Prostate gland (tissue), 2 donors: ENCODE measurements around the gene RALA. TPM values are rescaled to one million over a fixed set of nuclear protein-coding genes. Genes with fewer than 3 reads are reported as not detected.
A peak's percentile ranks its signal among the peaks of the same experiment; 100 is the strongest.

ENCODE experiments used
- DNase-seq: peaks from one replicate; pipeline ENCODE4 v3.0.0-alpha.2; 2019; ENCODE audit warnings: low spot score
- H3K27ac ChIP-seq, 2 donors: fragments of 200-600 bp; sonication (generic); 2 replicates each; pipeline ENCODE4 v1.5.1; 2017 to 2019
- H3K27me3 ChIP-seq: fragments of 200-600 bp; sonication (generic); replicated peaks from 2 replicates; pipeline ENCODE4 v1.5.1; 2019; ENCODE audit not compliant: insufficient read depth
- H3K36me3 ChIP-seq, 2 donors: fragments of 200-600 bp; sonication (generic); 1 replicate in 1 of 2; 2 replicates in 1 of 2; pipeline versions ENCODE4 v1.5.1 to v1.8.1; 2017 to 2019
- H3K4me1 ChIP-seq: fragments of 200-600 bp; sonication (generic); replicated peaks from 2 replicates; pipeline ENCODE4 v1.5.1; 2019
- H3K4me3 ChIP-seq, 2 donors: fragments of 200-600 bp; sonication (generic); 2 replicates each; pipeline ENCODE4 v1.5.1; 2017 to 2019
- H3K9me3 ChIP-seq: fragments of 200-600 bp; sonication (generic); 2 replicates; pipeline ENCODE4 v1.5.1; 2017
- POLR2A ChIP-seq: fragments of 450-650 bp; IDR thresholded peaks from one replicate; pipeline ENCODE4 v1.6.1; 2016; ENCODE audit warnings: antibody characterized with exemption, mild to moderate bottlenecking
- POLR2AphosphoS5 ChIP-seq: sonication (generic); formaldehyde crosslinking; IDR thresholded peaks from one replicate; pipeline ENCODE4 v1.6.1; 2017; ENCODE audit warnings: antibody characterized with exemption
- WGBS: methylation state at CpG from one replicate; pipeline ENCODE4 v1.1.5; 2018; 5-methylcytosine and 5-hydroxymethylcytosine counted together
- intact Hi-C: fragments of 100-400 bp; cut with DNase I; formaldehyde crosslinking; loops from one replicate; pipeline ENCODE4 v1.14.2; 2022
- total RNA-seq, 2 donors: library from RNA; depleted of rRNA; stranded (reverse); fragments of >200 nt; gene quantifications; one replicate each; pipeline ENCODE4 v1.1.0, GENCODE V29; 2016
- TF ChIP-seq, protein P1 (sequence below), 4 experiments: fragments of 200-600 bp in 2 of 4; fragments of 450-650 bp in 2 of 4; sonication (generic) in 2 of 4; IDR thresholded peaks; 1 replicate in 3 of 4; 2 replicates in 1 of 4; pipeline ENCODE4 v1.5.1; 2016 to 2019; ENCODE audit warnings: antibody characterized with exemption in 4 of 4, mild to moderate bottlenecking in 2 of 4, moderate library complexity in 2 of 4

RALA gene, protein sequence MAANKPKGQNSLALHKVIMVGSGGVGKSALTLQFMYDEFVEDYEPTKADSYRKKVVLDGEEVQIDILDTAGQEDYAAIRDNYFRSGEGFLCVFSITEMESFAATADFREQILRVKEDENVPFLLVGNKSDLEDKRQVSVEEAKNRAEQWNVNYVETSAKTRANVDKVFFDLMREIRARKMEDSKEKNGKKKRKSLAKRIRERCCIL
- 10 to 100 TPM; 11.9 to 14.7 TPM for total RNA-seq

DNA sequence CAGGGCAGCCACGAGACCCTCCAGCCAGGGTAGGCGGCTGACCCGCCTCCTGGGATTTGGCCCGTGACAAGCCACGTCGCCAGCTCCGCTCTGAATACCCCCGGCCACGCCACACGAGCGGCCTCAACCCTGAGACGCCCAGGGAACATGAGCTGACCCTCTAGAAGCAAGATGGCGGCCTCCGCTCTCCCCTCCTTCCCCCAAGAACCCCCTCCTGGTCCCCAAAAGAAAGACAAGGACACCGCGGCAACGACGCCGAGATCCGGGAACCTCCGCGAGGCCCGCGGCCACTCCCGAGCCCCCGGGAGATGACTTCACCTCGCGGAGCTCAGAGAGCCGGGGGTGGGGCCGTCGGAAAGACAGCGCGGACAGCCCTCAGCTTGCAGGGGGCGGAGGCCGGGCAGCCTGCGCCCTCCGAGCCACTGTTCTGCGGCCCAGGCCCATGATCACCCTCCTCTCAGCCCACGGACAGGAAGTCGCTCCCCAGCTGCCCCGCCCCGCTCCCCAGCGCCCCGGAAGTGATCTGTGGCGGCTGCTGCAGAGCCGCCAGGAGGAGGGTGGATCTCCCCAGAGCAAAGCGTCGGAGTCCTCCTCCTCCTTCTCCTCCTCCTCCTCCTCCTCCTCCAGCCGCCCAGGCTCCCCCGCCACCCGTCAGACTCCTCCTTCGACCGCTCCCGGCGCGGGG is at the start of gene RALA:
Gene RALA (plus strand): TSS at position 526 of the 685 bp plus-strand sequence. CDS start 63,096 bp downstream, outside the sequence.
- H3K4me1 ChIP-seq = no peaks in the 10 kb centered on the region
- DNase-seq = peak; percentile 91
- peak within 1 kb of the TSS; percentile 80 to 92 for H3K27ac ChIP-seq
- intact Hi-C loops = no loop called here
- under 1% methylated on average over 49 of the region's 56 CpGs for WGBS
- H3K4me3 ChIP-seq = peak within 1 kb of the TSS; percentile 92 to 95
- no peaks in the 10 kb centered on the region for H3K9me3 ChIP-seq
- no peaks in the 10 kb centered on the region for H3K36me3 ChIP-seq
- TF ChIP-seq POLR2A (peak; percentile 82), POLR2AphosphoS5 (peak; percentile 89)
- TF ChIP-seq, protein P1, sequence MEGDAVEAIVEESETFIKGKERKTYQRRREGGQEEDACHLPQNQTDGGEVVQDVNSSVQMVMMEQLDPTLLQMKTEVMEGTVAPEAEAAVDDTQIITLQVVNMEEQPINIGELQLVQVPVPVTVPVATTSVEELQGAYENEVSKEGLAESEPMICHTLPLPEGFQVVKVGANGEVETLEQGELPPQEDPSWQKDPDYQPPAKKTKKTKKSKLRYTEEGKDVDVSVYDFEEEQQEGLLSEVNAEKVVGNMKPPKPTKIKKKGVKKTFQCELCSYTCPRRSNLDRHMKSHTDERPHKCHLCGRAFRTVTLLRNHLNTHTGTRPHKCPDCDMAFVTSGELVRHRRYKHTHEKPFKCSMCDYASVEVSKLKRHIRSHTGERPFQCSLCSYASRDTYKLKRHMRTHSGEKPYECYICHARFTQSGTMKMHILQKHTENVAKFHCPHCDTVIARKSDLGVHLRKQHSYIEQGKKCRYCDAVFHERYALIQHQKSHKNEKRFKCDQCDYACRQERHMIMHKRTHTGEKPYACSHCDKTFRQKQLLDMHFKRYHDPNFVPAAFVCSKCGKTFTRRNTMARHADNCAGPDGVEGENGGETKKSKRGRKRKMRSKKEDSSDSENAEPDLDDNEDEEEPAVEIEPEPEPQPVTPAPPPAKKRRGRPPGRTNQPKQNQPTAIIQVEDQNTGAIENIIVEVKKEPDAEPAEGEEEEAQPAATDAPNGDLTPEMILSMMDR (IDR thresholded peaks at IDR 0.05) = peak in 1 of 4 experiments; percentile 15
- H3K27me3 ChIP-seq = no peaks in the 10 kb centered on the region

GRCh38 chr7:39574673-39575349 is 48.6 kb upstream of the RALA start:
- WGBS = 93% methylated on average over 2 of the region's 2 CpGs
- no peak overlapping the region for H3K27ac ChIP-seq

DNA sequence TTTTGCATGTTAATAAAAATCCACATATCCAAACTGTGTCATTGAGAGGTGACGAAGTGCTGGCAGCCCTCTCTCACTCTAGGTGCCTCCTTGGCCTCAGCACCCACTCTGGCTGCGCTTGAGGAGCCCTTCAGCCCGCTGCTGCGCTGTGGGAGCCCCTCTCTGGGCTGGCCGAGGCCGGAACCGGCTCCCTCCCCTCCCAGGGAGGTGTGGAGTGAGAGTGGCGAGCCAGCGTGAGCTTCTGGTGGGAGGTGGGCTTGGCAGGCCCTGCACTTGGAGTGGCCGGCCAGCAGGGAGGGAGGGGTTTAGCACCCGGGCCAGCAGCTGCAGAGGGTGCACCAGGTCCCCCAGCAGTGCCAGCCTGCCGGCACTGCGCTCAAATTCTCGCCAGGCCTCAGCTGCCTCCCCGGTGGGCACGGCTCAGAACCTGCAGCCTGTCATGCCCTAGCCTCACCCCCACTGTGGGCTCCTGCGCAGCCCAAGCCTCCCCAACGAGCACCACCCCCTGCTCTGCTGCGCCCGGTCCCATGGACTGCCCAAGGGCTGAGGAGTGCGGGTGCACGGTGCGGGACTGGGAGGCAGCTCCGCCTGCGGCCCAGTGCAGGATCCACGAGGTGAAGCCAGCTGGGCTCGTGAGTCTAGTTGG is 46.0 kb upstream of the RALA start:
- no peaks in the 10 kb centered on the region for H3K4me1 ChIP-seq
- 93% methylated on average over 26 of the region's 27 CpGs for WGBS

More at GRCh38 chr7:39574673-39575349, 48.6 kb upstream of the RALA start:
- TF ChIP-seq POLR2A = no peak
- H3K4me3 ChIP-seq = no peak overlapping the region
- no peaks in the 10 kb centered on the region for H3K4me1 ChIP-seq
- intact Hi-C loops = no loop called here
- DNase-seq = no peak
- no peaks in the 10 kb centered on the region for H3K36me3 ChIP-seq
- no peaks in the 10 kb centered on the region for H3K27me3 ChIP-seq
- no peaks in the 10 kb centered on the region for H3K9me3 ChIP-seq

GRCh38 chr7:39580149-39580874 is 43.1 kb upstream of the RALA start:
- no peaks in the 10 kb centered on the region for H3K27me3 ChIP-seq
- WGBS = 20% methylated on average over 8 of the region's 8 CpGs
- H3K4me3 ChIP-seq = no peak overlapping the region
- peak; percentile 83 for DNase-seq
- no peak overlapping the region for H3K27ac ChIP-seq
- H3K4me1 ChIP-seq = no peaks in the 10 kb centered on the region
- H3K36me3 ChIP-seq = no peaks in the 10 kb centered on the region
- peak; percentile 71 for TF ChIP-seq POLR2AphosphoS5
- TF ChIP-seq, protein P1 (IDR thresholded peaks at IDR 0.05) = peak; percentile 69 to 87 (median 87)
- no peak for TF ChIP-seq POLR2A
- intact Hi-C loops = no loop called here
- H3K9me3 ChIP-seq = no peaks in the 10 kb centered on the region

More for the DNA sequence above, 46.0 kb upstream of the RALA start:
- no peaks in the 10 kb centered on the region for H3K9me3 ChIP-seq
- H3K36me3 ChIP-seq = no peaks in the 10 kb centered on the region
- H3K27ac ChIP-seq = no peak overlapping the region
- no peaks in the 10 kb centered on the region for H3K27me3 ChIP-seq
- no peak for DNase-seq
- no peak for TF ChIP-seq POLR2AphosphoS5
- TF ChIP-seq, protein P1 (IDR thresholded peaks at IDR 0.05) = no peak
- TF ChIP-seq POLR2A = no peak
- no peak overlapping the region for H3K4me3 ChIP-seq
- intact Hi-C loops = no loop called here
